Motor neuron (in vitro differentiated cells): ENCODE measurements around the gene ATL1. TPM values are rescaled to one million over a fixed set of nuclear protein-coding genes. Genes with fewer than 3 reads are reported as not detected.

ENCODE experiments used
- ATAC-seq, 8 experiments: fragments of 200-7000 bp; cut with Tn5 transposase; replicated peaks in 6 of 8; 2 replicates each; pipeline ENCODE4 v1.8.0; 2021; ENCODE audit warnings: mild to moderate bottlenecking in 8 of 8, moderate library complexity in 8 of 8
- H3K27ac ChIP-seq, 2 donors: fragments of 250-450 bp; sonication (Bioruptor Pico); 2 replicates each; pipeline ENCODE4 v1.9.0; 2021; ENCODE audit warnings: antibody characterized with exemption in 2 of 2, mild to moderate bottlenecking in 2 of 2, moderate library complexity in 1 of 2
- H3K4me1 ChIP-seq, 2 donors: fragments of 250-450 bp; sonication (Bioruptor Pico); replicated peaks in 1 of 2; 2 replicates each; pipeline ENCODE4 v1.6.1; 2021; ENCODE audit warnings: antibody characterized with exemption in 2 of 2, mild to moderate bottlenecking in 2 of 2, moderate library complexity in 1 of 2
- H3K4me3 ChIP-seq, 5 donors: fragments of 250-450 bp; sonication (Bioruptor Pico); 2 replicates each; pipeline ENCODE4 v1.9.0; 2021; ENCODE audit warnings: antibody characterized with exemption in 5 of 5, mild to moderate bottlenecking in 5 of 5, moderate library complexity in 4 of 5
- WGBS, 10 experiments: fragments of 450-650 bp; shearing (Covaris generic); methylation state at CpG; one replicate each; pipeline ENCODE4 v1.0.0; 2022; 5-methylcytosine and 5-hydroxymethylcytosine counted together
- in situ Hi-C, 9 experiments: fragments of 400-800 bp; cut with MboI; loops; one replicate each; pipeline ENCODE4 v1.15.0; 2021; ENCODE audit warnings: low sequenced_read_pairs in 9 of 9, low pct_unique_long_range_greater_than_20kb in 2 of 9; ENCODE audit not compliant: unreplicated experiment in 9 of 9
- total RNA-seq, 8 experiments: library from RNA; unstranded; fragments of 300-600 nt; gene quantifications; 2 replicates each; pipeline versions ENCODE4 v1.2.3 to v1.2.4, GENCODE V29; 2022

Gene ATL1
- total RNA-seq, 8 experiments from 2014 or later: 0.73 to 39.6 (median 32.1) TPM; not detected in 1

- ATAC-seq: peak; percentile 79 to 89 (median 86)
- in situ Hi-C loops: no loop called here
- Histone ChIP-seq H3K4me1 (peaks cover 9 to 23% of the 10 kb centered on the region in 2 donors), H3K4me3 (peak within 1 kb of the TSS; percentile 63 to 84 (median 79)), H3K27ac (peak within 1 kb of the TSS; percentile 95 to 96)
- 0% methylated on average over 1 to 23 of the region's 92 CpGs; no CpG with 5 or more reads in 2 of the 10 experiments for WGBS, 10 experiments
These were observed 108.3 kb downstream of the ATL1 start, which contains the start of gene SAV1 for GRCh38 chr14:50667996-50668825. Gene SAV1 (minus strand): TSS chr14:50668306. CDS start chr14:50667967, 339 bp downstream.

- peak overlapping the region in 1 of 2 donors; percentile 95 for H3K27ac ChIP-seq
- 20 to 58% (median 33%) methylated on average over 2 to 6 of the region's 6 CpGs; no CpG with 5 or more reads in 2 of the 10 experiments for WGBS, 10 experiments
- in situ Hi-C loops: no loop called here
- peak in 3 of 8 experiments; percentile 0 to 4 (median 2) for ATAC-seq
- H3K4me3 ChIP-seq: peak overlapping the region; percentile 63 to 84 (median 79)
- H3K4me1 ChIP-seq: peaks cover 9 to 23% of the 10 kb centered on the region in 2 donors
These were observed 108.8 kb downstream of the ATL1 start for GRCh38 chr14:50668826-50669143.

GRCh38 chr14:50669441-50669986, 109.6 kb downstream of the ATL1 start:
- no peak overlapping the region for H3K4me3 ChIP-seq
- peaks cover 9 to 23% of the 10 kb centered on the region in 2 donors for H3K4me1 ChIP-seq
- H3K27ac ChIP-seq: no peak overlapping the region
- WGBS, 10 experiments: 20 to 100% (median 50%) methylated on average over 1 to 3 of the region's 4 CpGs; no CpG with 5 or more reads in 3 of the 10 experiments
- in situ Hi-C loops: no loop called here
- no peak for ATAC-seq

- WGBS, 10 experiments: 43 to 100% (median 83%) methylated on average over 2 to 9 of the region's 10 CpGs
- H3K4me1 ChIP-seq: peaks cover 9 to 23% of the 10 kb centered on the region in 2 donors
- in situ Hi-C loops: no loop called here
- ATAC-seq: no peak
- no peak overlapping the region for H3K4me3 ChIP-seq
- H3K27ac ChIP-seq: no peak overlapping the region
These were observed 110.4 kb downstream of the ATL1 start for GRCh38 chr14:50670196-50670865.

DNA sequence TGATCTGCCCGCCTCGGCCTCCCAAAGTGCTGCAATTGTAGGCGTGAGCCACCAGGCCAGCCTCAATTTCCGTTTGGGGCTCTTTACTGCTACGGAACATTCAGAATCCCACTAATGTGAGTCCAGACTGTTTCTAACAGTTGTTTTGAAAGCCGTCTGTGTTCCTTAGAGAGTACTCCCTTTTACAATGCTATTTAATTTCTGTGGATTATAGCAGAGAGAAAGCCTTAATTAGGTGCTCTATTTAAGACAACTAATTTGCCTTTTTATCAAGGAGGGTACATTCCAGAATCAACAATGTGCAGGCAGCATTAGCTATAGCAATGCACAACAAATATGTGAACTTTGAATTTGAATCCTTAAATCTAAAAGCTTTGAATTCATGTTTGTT, 110.9 kb downstream of the ATL1 start:
- WGBS, 10 experiments: 80 to 100% (median 94%) methylated on average over 1 to 6 of the region's 6 CpGs; no CpG with 5 or more reads in 4 of the 10 experiments
- peaks cover 9 to 20% of the 10 kb centered on the region in 2 donors for H3K4me1 ChIP-seq
- no peak overlapping the region for H3K27ac ChIP-seq
- ATAC-seq: no peak
- no peak overlapping the region for H3K4me3 ChIP-seq
- in situ Hi-C loops: no loop called here

DNA sequence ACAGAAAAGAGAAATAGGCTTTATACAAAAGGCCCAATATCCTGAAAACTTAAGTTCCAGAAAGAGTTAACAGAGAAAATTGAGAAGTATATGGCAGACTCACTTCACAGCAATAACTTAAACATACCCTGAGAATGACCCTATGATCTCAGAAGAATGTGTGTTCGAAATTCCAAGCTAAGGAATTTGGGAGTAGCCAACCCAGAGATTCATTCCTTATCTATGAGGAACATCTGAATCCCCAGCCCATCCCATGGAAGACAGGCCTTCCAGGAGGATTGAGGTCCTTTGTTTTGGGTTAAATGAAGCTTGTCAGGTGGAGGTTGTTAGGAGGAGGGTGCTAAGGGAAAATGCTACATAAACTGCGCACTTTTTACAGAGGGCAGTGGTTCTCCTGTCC, 115.7 kb downstream of the ATL1 start:
- in situ Hi-C loops: no loop called here
- Histone ChIP-seq H3K27ac (no peak overlapping the region), H3K4me1 (no peaks in the 10 kb centered on the region), H3K4me3 (no peak overlapping the region)
- peak in 2 of 8 experiments; percentile 43 to 69 for ATAC-seq
- WGBS, 10 experiments: 0 to 100% (median 71%) methylated on average over 1 to 2 of the region's 2 CpGs; no CpG with 5 or more reads in 1 of the 10 experiments

- no peaks in the 10 kb centered on the region for H3K4me1 ChIP-seq
- no peak for ATAC-seq
- 80 to 100% (median 90%) methylated on average over 1 to 7 of the region's 7 CpGs for WGBS, 10 experiments
- no peak overlapping the region for H3K27ac ChIP-seq
- H3K4me3 ChIP-seq: no peak overlapping the region
- in situ Hi-C loops: no loop called here
These were observed 117.0 kb downstream of the ATL1 start for GRCh38 chr14:50676814-50677516.

GRCh38 chr14:50677527-50678063, 117.7 kb downstream of the ATL1 start:
- H3K27ac ChIP-seq: no peak overlapping the region
- H3K4me3 ChIP-seq: no peak overlapping the region
- peak in 2 of 8 experiments; percentile 63 to 91 for ATAC-seq
- H3K4me1 ChIP-seq: no peaks in the 10 kb centered on the region
- in situ Hi-C loops: no loop called here
- WGBS, 10 experiments: 3 to 100% (median 59%) methylated on average over 3 to 5 of the region's 5 CpGs

DNA sequence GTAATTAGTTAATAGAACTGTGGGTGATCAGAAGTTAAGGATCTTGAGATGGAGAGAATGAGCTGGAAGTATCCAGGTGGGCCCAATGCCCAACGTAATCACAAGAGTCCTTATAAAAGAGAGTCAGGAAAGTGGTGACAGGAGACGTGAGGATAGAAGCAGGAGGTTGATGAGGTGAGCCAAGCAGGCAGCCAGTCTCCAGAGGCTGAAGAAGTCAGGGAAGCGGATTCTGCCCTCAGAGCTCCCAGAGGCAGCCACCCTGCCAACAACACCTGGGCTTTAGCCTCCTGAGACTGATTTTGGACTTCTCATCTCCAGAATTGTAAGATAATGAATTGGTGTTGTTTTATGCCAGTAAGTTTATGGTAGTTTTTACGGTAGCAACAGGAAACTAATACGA, 118.2 kb downstream of the ATL1 start:
- Histone ChIP-seq H3K4me3 (no peak overlapping the region), H3K4me1 (no peaks in the 10 kb centered on the region), H3K27ac (no peak overlapping the region)
- ATAC-seq: no peak
- WGBS, 10 experiments: 62 to 100% (median 88%) methylated on average over 3 to 5 of the region's 5 CpGs; no CpG with 5 or more reads in 4 of the 10 experiments
- in situ Hi-C loops: no loop called here

- Histone ChIP-seq H3K4me1 (no peaks in the 10 kb centered on the region), H3K27ac (no peak overlapping the region), H3K4me3 (no peak overlapping the region)
- in situ Hi-C loops: no loop called here
- no peak for ATAC-seq
These were observed 119.7 kb downstream of the ATL1 start for GRCh38 chr14:50679674-50680073.
